GM12873 (cell line): ENCODE results near the gene ENTPD5.

Source experiments
- TF ChIP-seq, protein P1 (sequence below): IDR thresholded peaks from 2 replicates; pipeline ENCODE4 v1.5.1; 2012; ENCODE audit warnings: low read depth, mild to moderate bottlenecking, moderate library complexity, low read length, control low read depth; ENCODE audit not compliant: insufficient read depth; ENCODE audit errors: missing control alignments

Gene ENTPD5

DNA sequence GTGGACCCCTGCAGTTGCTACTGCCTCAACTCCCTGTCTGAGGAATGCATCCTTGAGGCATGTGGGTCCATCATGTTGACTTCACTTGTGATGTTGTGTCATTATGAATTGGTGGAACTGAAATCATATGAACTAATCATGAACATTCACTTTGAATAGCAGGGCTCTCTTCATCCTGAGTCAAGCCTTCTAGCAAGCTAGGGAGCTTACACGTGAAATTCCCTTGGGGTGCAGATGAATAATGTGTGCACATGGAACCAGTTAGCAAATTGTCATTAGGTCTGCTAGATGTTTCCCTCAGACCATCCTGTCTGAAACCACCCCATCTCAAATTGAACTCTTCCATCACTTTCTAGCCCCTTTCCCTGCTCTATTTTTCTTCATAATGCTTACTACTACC is 65.4 kb downstream of the ENTPD5 start:
- TF ChIP-seq, protein P1, sequence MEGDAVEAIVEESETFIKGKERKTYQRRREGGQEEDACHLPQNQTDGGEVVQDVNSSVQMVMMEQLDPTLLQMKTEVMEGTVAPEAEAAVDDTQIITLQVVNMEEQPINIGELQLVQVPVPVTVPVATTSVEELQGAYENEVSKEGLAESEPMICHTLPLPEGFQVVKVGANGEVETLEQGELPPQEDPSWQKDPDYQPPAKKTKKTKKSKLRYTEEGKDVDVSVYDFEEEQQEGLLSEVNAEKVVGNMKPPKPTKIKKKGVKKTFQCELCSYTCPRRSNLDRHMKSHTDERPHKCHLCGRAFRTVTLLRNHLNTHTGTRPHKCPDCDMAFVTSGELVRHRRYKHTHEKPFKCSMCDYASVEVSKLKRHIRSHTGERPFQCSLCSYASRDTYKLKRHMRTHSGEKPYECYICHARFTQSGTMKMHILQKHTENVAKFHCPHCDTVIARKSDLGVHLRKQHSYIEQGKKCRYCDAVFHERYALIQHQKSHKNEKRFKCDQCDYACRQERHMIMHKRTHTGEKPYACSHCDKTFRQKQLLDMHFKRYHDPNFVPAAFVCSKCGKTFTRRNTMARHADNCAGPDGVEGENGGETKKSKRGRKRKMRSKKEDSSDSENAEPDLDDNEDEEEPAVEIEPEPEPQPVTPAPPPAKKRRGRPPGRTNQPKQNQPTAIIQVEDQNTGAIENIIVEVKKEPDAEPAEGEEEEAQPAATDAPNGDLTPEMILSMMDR: no peak

DNA sequence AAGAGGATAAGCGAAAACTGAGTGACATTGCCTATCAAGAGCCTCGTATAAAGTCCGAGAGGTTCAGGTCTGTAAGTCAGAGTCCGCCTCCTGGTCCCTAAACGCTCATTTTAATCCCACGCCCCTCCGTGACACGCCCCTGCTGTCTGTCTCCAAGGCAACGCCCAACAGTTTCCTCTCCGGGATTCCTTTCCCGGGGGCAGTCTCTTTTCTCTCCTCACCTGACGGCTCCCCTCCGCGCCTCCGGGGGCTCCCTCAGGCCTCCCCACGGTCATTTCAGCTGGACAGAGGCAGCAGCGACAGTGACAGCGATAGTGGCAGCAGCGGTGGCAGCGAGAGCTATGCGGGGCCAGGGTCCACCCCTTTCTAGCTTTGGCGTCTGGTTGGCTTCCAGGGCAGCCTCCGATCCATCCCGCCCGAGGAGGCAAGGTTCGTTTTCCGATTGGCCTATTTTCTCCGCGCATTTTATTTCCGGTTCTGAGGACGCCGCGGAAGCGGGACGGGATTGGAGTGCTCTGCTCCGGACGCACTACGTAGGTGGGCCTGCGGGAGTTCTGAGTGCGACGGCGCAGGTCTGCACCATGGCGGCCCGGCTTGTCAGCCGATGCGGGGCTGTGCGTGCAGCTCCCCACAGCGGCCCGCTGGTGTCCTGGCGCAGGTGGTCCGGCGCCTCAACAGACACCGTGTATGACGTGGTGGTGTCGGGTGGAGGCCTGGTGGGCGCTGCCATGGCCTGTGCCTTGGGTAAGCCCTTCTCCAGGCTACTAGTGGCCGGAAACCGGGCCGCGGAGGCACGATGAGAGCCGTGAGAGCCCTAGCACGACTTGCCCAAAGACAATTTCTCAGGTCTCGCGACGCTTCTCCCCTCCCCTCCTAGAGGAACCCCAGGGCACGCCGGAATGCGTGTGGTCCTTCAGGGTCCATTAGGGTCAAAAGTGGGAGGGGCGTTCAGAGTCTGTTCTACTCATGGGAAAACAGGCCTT is 69.0 kb downstream of the ENTPD5 start, which contains the start of the genes COQ6 and FAM161B:
Gene COQ6 (plus strand): TSS at position 551 of the 983 bp plus-strand sequence. CDS start 31 bp downstream, at position 582.
Gene FAM161B (minus strand): TSS at position 343 of the 983 bp plus-strand sequence. CDS start 68 bp downstream, at position 275.
- TF ChIP-seq, protein P1: peak; percentile 46

DNA sequence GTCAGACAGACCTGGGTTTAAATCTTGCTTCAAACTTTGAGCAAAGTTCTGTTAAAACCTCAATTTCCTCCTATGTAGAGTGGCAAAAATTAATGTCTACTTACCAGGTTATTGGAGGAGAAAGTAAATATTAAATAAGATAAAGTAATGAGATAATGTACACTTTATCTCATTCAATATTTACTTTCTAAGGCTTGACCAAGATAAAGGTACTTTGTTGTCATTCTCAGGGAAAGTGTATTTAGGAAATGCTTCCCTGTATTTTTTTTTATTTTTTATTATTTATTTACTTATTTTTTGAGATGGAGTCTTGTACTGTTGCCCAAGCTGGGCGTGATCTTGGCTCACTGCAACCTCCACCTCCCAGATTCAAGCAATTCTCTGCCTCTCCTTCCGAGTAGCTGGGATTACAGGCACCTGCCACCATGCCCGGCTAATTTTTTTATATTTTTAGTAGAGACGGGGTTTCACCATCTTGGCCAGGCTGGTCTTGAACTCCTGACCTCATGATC is 73.9 kb downstream of the ENTPD5 start:
- TF ChIP-seq, protein P1: no peak

GRCh38 chr14:73944432-73945158 is 74.5 kb downstream of the ENTPD5 start:
- TF ChIP-seq, protein P1: no peak

DNA sequence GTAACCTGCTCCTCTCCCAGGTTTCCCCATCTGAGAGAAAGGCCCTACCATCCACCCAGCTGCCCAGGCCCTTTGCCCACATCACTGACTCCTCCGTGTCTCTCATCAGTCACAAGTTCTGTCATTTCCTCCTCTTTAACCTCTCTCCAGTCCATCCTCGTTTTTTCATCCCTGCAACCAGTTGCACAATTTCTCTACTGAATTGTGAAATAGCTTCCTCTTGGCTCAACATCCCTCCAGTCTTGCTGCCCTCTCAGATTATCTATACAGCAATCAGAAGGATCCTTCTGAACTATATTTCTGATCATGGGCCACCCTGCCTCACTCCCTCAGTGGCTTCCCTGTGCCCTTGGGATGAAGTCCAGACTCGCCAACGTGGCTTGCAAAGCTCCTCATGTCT is 76.0 kb downstream of the ENTPD5 start:
- TF ChIP-seq, protein P1: no peak

DNA sequence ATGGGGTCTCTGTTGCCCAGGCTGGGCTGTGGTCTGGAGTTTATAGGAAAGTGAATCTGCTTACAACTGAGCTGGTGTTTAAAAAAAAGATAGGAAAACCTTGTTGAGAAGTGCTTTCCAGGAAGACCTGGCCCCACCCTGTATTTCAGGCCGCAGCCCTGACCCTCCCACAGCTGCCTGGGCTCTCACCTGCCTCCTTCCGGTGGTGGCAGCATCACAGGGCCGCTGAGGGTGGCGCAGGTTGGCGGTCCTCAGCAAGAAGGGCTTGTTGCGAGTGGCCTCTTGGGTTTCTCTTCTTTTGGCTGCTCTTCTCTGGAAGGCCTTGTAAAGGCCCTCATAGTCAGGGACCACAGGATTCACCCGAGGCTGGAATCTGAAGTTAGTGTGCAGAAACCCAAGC is 76.9 kb downstream of the ENTPD5 start:
- TF ChIP-seq, protein P1: no peak

DNA sequence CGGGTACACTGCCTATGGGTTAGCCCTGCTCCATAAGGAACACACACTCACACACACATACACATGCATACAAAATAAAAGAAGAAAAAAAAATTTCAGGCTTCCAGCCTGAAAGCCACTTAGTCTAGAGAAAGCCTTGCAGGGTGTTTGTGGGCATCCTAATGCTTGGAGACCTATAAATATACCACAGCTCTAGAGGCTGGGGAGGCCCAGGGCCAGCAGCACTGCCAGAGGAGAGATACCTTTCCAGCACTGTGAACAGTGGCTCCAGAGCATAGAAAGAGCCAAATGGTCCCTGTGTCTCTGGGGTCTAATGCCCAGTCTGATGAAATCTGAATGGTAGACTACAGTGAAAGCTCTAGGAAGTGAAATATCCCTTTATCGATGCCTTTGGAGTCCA is 82.1 kb downstream of the ENTPD5 start:
- TF ChIP-seq, protein P1: no peak
